ENCODE measurements around the gene CELF4. TPM values are rescaled to one million over a fixed set of nuclear protein-coding genes. Genes with fewer than 3 reads are reported as not detected.

Gene CELF4
- polyA plus RNA-seq, 1 experiment: not detected

- H3K27ac ChIP-seq (ENCODE audit: low read depth, low read length): no peak overlapping the region
- CTCF ChIA-PET: interaction anchor here (1.1 kb wide), 1 partner anchor 17 kb away, joined by 3 read pairs; no protein-coding TSS in a partner anchor
- TF ChIP-seq, protein P1, sequence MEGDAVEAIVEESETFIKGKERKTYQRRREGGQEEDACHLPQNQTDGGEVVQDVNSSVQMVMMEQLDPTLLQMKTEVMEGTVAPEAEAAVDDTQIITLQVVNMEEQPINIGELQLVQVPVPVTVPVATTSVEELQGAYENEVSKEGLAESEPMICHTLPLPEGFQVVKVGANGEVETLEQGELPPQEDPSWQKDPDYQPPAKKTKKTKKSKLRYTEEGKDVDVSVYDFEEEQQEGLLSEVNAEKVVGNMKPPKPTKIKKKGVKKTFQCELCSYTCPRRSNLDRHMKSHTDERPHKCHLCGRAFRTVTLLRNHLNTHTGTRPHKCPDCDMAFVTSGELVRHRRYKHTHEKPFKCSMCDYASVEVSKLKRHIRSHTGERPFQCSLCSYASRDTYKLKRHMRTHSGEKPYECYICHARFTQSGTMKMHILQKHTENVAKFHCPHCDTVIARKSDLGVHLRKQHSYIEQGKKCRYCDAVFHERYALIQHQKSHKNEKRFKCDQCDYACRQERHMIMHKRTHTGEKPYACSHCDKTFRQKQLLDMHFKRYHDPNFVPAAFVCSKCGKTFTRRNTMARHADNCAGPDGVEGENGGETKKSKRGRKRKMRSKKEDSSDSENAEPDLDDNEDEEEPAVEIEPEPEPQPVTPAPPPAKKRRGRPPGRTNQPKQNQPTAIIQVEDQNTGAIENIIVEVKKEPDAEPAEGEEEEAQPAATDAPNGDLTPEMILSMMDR (IDR thresholded peaks at IDR 0.05; ENCODE audit: low read depth, low read length): no peak
- POLR2A ChIA-PET: no interaction called here
- H3K4me3 ChIP-seq (ENCODE audit: low read depth, low read length): no peak overlapping the region
- peaks cover 7% of the 10 kb centered on the region for H3K27me3 ChIP-seq (ENCODE audit: control insufficient read depth, insufficient read depth, low read length)
- no peaks in the 10 kb centered on the region for H3K9me3 ChIP-seq (ENCODE audit: control insufficient read depth, insufficient read depth, low read length)
- no peak for DNase-seq (ENCODE audit: low read depth, low spot score)
These were observed 106.9 kb downstream of the CELF4 start for GRCh38 chr18:37458697-37459096.

- DNase-seq (ENCODE audit: low read depth, low spot score): no peak
- POLR2A ChIA-PET: no interaction called here
- Histone ChIP-seq H3K27ac (ENCODE audit: low read depth, low read length) (no peak overlapping the region), H3K4me3 (ENCODE audit: low read depth, low read length) (no peak overlapping the region), H3K27me3 (ENCODE audit: control insufficient read depth, insufficient read depth, low read length) (peaks cover 16% of the 10 kb centered on the region), H3K9me3 (ENCODE audit: control insufficient read depth, insufficient read depth, low read length) (no peaks in the 10 kb centered on the region)
- CTCF ChIA-PET: interaction anchor here (0.6 to 1.5 kb wide), 2 partner anchors 13 to 174 kb away, joined by 3 read pairs; no protein-coding TSS in a partner anchor
- TF ChIP-seq, protein P1 (IDR thresholded peaks at IDR 0.05; ENCODE audit: low read depth, low read length): no peak
These were observed 107.8 kb downstream of the CELF4 start for GRCh38 chr18:37457753-37458152.

DNA sequence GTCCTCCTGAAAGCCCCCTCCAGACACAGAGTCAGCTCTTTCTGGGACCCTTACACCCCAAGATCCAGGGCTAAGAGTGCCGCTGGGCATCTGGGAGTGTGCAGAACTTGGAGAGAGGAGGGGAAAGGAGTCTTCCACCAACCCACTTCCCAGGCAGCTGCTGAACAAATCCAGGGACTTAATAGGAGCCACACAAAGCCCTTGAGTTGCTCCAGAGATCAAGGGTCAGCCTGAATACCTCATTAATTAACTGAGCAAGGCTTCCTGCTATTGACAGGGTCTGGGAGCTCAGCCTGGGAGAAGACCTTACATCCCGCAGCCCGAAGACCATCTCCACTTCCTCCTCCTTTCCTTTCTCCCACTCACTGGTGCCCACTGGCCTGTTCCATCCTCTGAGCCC is 108.3 kb downstream of the CELF4 start:
- Histone ChIP-seq H3K4me3 (ENCODE audit: low read depth, low read length) (no peak overlapping the region), H3K27ac (ENCODE audit: low read depth, low read length) (no peak overlapping the region), H3K9me3 (ENCODE audit: control insufficient read depth, insufficient read depth, low read length) (no peaks in the 10 kb centered on the region), H3K27me3 (ENCODE audit: control insufficient read depth, insufficient read depth, low read length) (peaks cover 16% of the 10 kb centered on the region)
- no peak for DNase-seq (ENCODE audit: low read depth, low spot score)
- ChIA-PET CTCF (interaction anchor here (0.6 to 1.5 kb wide), 2 partner anchors 13 to 174 kb away, joined by 3 read pairs; no protein-coding TSS in a partner anchor), POLR2A (no interaction called here)
- TF ChIP-seq, protein P1 (IDR thresholded peaks at IDR 0.05; ENCODE audit: low read depth, low read length): no peak

- CTCF ChIA-PET: interaction anchor here (1.5 kb wide), 1 partner anchor 12 kb away, joined by 3 read pairs; no protein-coding TSS in a partner anchor
- Histone ChIP-seq H3K9me3 (ENCODE audit: control insufficient read depth, insufficient read depth, low read length) (no peaks in the 10 kb centered on the region), H3K4me3 (ENCODE audit: low read depth, low read length) (no peak overlapping the region), H3K27ac (ENCODE audit: low read depth, low read length) (no peak overlapping the region), H3K27me3 (ENCODE audit: control insufficient read depth, insufficient read depth, low read length) (peaks cover 16% of the 10 kb centered on the region)
- DNase-seq (ENCODE audit: low read depth, low spot score): no peak
- POLR2A ChIA-PET: no interaction called here
- TF ChIP-seq, protein P1 (IDR thresholded peaks at IDR 0.05; ENCODE audit: low read depth, low read length): no peak
These were observed 108.7 kb downstream of the CELF4 start for GRCh38 chr18:37456873-37457272.

DNA sequence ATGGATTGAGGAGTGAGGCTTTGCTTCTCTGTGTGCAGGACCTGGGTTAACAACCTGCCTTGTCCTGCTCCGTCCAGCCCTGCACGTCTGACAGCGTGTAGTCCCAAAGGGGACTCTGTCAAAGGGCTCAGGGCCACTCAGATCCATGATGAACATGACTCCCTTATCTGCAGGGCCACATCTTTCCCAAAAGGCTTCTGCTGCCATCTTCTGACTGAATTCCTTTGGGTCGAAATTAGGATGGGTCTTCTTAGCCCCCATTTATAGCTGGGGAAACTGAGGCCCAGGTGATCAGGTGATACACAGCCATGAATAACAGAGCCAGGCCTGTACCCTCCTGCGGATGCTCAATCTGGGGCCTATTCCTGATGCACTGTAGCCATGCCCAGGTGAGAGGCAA is 109.2 kb downstream of the CELF4 start:
- peaks cover 16% of the 10 kb centered on the region for H3K27me3 ChIP-seq (ENCODE audit: control insufficient read depth, insufficient read depth, low read length)
- no peak for DNase-seq (ENCODE audit: low read depth, low spot score)
- POLR2A ChIA-PET: no interaction called here
- no peak overlapping the region for H3K27ac ChIP-seq (ENCODE audit: low read depth, low read length)
- no peak overlapping the region for H3K4me3 ChIP-seq (ENCODE audit: low read depth, low read length)
- CTCF ChIA-PET: interaction anchor here (1.5 kb wide), 1 partner anchor 12 kb away, joined by 3 read pairs; no protein-coding TSS in a partner anchor
- no peaks in the 10 kb centered on the region for H3K9me3 ChIP-seq (ENCODE audit: control insufficient read depth, insufficient read depth, low read length)
- TF ChIP-seq, protein P1 (IDR thresholded peaks at IDR 0.05; ENCODE audit: low read depth, low read length): peak; percentile 3; the same call in 1 of the 2 replicates

Data from AG04450 (cell line).